HG02798 (cell line): ENCODE results near the gene ITPK1.

ENCODE experiments used
- ATAC-seq: cut with Tn5 transposase; IDR thresholded peaks from one replicate; pipeline ENCODE4 v1.9.1; 2021; ENCODE audit warnings: mild to moderate bottlenecking; ENCODE audit not compliant: unreplicated experiment, poor library complexity

The ITPK1 gene

GRCh38 chr14:93015505-93015904 lies 100.2 kb downstream of the ITPK1 start:
- ATAC-seq: no peak

GRCh38 chr14:93015064-93015463 lies 100.7 kb downstream of the ITPK1 start:
- ATAC-seq: no peak

- ATAC-seq: no peak
Observed at GRCh38 chr14:93014058-93015023, 101.4 kb downstream of the ITPK1 start.

- ATAC-seq: no peak
Observed at GRCh38 chr14:93012951-93013719, 102.6 kb downstream of the ITPK1 start.

- ATAC-seq: no peak
Observed at GRCh38 chr14:93012506-93012905, 103.2 kb downstream of the ITPK1 start.

GRCh38 chr14:93011650-93012325 lies 103.9 kb downstream of the ITPK1 start:
- no peak for ATAC-seq

- no peak for ATAC-seq
Observed at GRCh38 chr14:93011141-93011529, 104.6 kb downstream of the ITPK1 start.

GRCh38 chr14:93010522-93011140 lies 105.1 kb downstream of the ITPK1 start:
- no peak for ATAC-seq

- no peak for ATAC-seq
Observed at GRCh38 chr14:93010130-93010499, 105.6 kb downstream of the ITPK1 start.

- no peak for ATAC-seq
Observed at GRCh38 chr14:93009471-93010129, 106.1 kb downstream of the ITPK1 start.

GRCh38 chr14:93008381-93008780 lies 107.3 kb downstream of the ITPK1 start:
- ATAC-seq: no peak

GRCh38 chr14:93007225-93007997 lies 108.3 kb downstream of the ITPK1 start:
- no peak for ATAC-seq

GRCh38 chr14:93006567-93007051 lies 109.1 kb downstream of the ITPK1 start:
- ATAC-seq: no peak

- ATAC-seq: no peak
Observed at GRCh38 chr14:93005838-93006237, 109.9 kb downstream of the ITPK1 start.

GRCh38 chr14:93005135-93005813 lies 110.5 kb downstream of the ITPK1 start:
- no peak for ATAC-seq

GRCh38 chr14:93004699-93005082 lies 111.0 kb downstream of the ITPK1 start:
- ATAC-seq: no peak

GRCh38 chr14:93003945-93004698 lies 111.6 kb downstream of the ITPK1 start:
- no peak for ATAC-seq

- ATAC-seq: no peak
Observed at GRCh38 chr14:93002851-93003298, 112.8 kb downstream of the ITPK1 start.
